ENCODE results near the gene PLAAT2.
"Not testable (repeated sequence)": the region's sequence is repeated elsewhere in the genome, so short reads cannot be mapped to it uniquely, and the experiment has no call there.

GRCh38 chr11:63529373-63529772 is 33.8 kb downstream of the PLAAT2 start:
- TF ChIP-seq REST (IDR thresholded peaks at IDR 0.05; ENCODE audit: borderline replicate concordance in 1 of 2, low read depth in 1 of 2, low read length in 2 of 2); ZNF382 (CRISPR knock-in tag; IDR thresholded peaks at IDR 0.05; ENCODE audit: borderline replicate concordance); ZNF776 (CRISPR knock-in tag; IDR thresholded peaks at IDR 0.05); BRD4 (CRISPR knock-in tag; IDR thresholded peaks at IDR 0.05); POLR2A (IDR thresholded peaks at IDR 0.05; ENCODE audit: insufficient read depth in 1 of 2, low read depth in 2 of 2, low read length in 2 of 2); ZNF292 (CRISPR knock-in tag; IDR thresholded peaks at IDR 0.05; ENCODE audit: borderline replicate concordance, low read depth); MLLT10 (CRISPR knock-in tag; IDR thresholded peaks at IDR 0.05); GATAD2A (CRISPR knock-in tag; IDR thresholded peaks at IDR 0.05); ZNF552 (CRISPR knock-in tag; IDR thresholded peaks at IDR 0.05; ENCODE audit: borderline replicate concordance); CBX5 (CRISPR knock-in tag; IDR thresholded peaks at IDR 0.05; ENCODE audit: borderline replicate concordance); MAZ (IDR thresholded peaks at IDR 0.05; ENCODE audit: borderline replicate concordance, low read depth, low read length); MAZ (CRISPR knock-in tag; IDR thresholded peaks at IDR 0.05; ENCODE audit: low read depth); EP300 (IDR thresholded peaks at IDR 0.05; ENCODE audit: low read depth in 2 of 2, low read length in 2 of 2); EP300 (CRISPR knock-in tag; IDR thresholded peaks at IDR 0.05; ENCODE audit: borderline replicate concordance); ZNF34 (CRISPR knock-in tag; IDR thresholded peaks at IDR 0.05; ENCODE audit: borderline replicate concordance): not testable (repeated sequence)
